ENCODE results near the gene BCAS1.

DNA sequence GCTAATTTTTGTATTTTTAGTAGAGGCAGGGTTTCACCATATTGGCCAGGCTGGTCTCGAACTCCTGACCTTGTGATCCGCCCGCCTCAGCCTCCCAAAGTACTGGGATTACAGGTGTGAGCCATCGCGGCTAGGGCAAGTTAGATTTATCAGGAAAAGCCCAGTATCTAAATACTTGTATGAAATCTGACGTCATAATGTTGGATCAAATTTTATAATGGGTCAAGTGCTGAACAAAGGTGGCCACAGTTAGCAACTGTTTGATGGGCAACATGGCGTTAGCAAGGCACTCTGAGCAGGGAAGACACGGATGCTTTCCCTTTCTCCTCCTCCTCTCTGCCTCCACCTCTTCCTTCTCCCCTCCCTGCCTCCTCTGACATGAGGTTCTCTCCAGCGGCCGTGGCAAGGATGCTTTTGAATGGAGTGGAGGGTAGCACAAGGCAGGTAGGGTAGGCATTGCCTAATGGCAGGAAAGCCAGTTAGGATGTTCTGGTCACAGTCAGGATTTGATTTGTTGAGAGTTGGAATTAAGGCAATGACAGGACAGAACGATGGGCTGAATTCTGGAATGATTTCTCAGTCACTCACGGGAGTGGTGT, 149.6 kb downstream of the BCAS1 start:
- TF ChIP-seq, protein P1, sequence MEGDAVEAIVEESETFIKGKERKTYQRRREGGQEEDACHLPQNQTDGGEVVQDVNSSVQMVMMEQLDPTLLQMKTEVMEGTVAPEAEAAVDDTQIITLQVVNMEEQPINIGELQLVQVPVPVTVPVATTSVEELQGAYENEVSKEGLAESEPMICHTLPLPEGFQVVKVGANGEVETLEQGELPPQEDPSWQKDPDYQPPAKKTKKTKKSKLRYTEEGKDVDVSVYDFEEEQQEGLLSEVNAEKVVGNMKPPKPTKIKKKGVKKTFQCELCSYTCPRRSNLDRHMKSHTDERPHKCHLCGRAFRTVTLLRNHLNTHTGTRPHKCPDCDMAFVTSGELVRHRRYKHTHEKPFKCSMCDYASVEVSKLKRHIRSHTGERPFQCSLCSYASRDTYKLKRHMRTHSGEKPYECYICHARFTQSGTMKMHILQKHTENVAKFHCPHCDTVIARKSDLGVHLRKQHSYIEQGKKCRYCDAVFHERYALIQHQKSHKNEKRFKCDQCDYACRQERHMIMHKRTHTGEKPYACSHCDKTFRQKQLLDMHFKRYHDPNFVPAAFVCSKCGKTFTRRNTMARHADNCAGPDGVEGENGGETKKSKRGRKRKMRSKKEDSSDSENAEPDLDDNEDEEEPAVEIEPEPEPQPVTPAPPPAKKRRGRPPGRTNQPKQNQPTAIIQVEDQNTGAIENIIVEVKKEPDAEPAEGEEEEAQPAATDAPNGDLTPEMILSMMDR (IDR thresholded peaks at IDR 0.05): no peak
- TF ChIP-seq POLR2AphosphoS5 (IDR thresholded peaks at IDR 0.05): no peak

All from prostate gland (tissue), 2 donors.